DOHH2 (cell line): ENCODE measurements around the gene FXYD6.

Experiments
- H3F3A ChIP-seq: fragments of 200-600 bp; sonication (generic), shearing (Covaris generic); 2 replicates; pipeline ENCODE4 v1.6.0; 2016; ENCODE audit warnings: antibody characterized with exemption, mild to moderate bottlenecking; ENCODE audit not compliant: control insufficient read depth, insufficient read depth
- H3K27ac ChIP-seq: fragments of 200-600 bp; sonication (generic); 2 replicates; pipeline ENCODE4 v1.5.1; 2014; ENCODE audit warnings: low read depth, mild to moderate bottlenecking, low read length, moderate library complexity
- H3K27me3 ChIP-seq: fragments of 200-600 bp; sonication (generic); 2 replicates; pipeline ENCODE4 v1.6.1; 2014; ENCODE audit warnings: mild to moderate bottlenecking, low read length, mixed read lengths; ENCODE audit not compliant: control insufficient read depth
- H3K36me3 ChIP-seq: fragments of 200-600 bp; sonication (generic); 2 replicates; pipeline ENCODE4 v1.6.1; 2014; ENCODE audit warnings: mild to moderate bottlenecking, low read length, moderate library complexity, mixed read lengths; ENCODE audit not compliant: control insufficient read depth
- H3K4me1 ChIP-seq: fragments of 200-600 bp; sonication (generic); 2 replicates; pipeline ENCODE4 v1.6.1; 2014; ENCODE audit warnings: mild to moderate bottlenecking, low read length, mixed read lengths; ENCODE audit not compliant: control insufficient read depth
- H3K4me2 ChIP-seq: fragments of 200-600 bp; sonication (generic); 2 replicates; pipeline ENCODE4 v1.6.0; 2014; ENCODE audit warnings: mild to moderate bottlenecking, low read length, moderate library complexity
- H3K4me3 ChIP-seq: fragments of 200-600 bp; sonication (generic); 2 replicates; pipeline ENCODE4 v1.5.1; 2014; ENCODE audit warnings: mild to moderate bottlenecking, low read length, mixed read lengths
- H3K79me2 ChIP-seq: fragments of 200-600 bp; sonication (generic); 2 replicates; pipeline ENCODE4 v1.6.1; 2014; ENCODE audit warnings: mild to moderate bottlenecking, low read length, mixed read lengths; ENCODE audit not compliant: control insufficient read depth
- H3K9me2 ChIP-seq: fragments of 200-600 bp; sonication (generic); replicated peaks from 2 replicates; pipeline ENCODE4 v1.6.1; 2014; ENCODE audit warnings: mild to moderate bottlenecking, low read length, mixed read lengths; ENCODE audit not compliant: control insufficient read depth
- H3K9me3 ChIP-seq: fragments of 200-600 bp; sonication (generic); 2 replicates; pipeline ENCODE4 v1.6.1; 2014; ENCODE audit warnings: antibody characterized with exemption, low read length, mixed read lengths; ENCODE audit not compliant: control insufficient read depth, insufficient read depth
- H4K20me1 ChIP-seq: fragments of 200-600 bp; sonication (generic); 2 replicates; pipeline ENCODE4 v1.6.0; 2014; ENCODE audit warnings: low read depth, mild to moderate bottlenecking, antibody characterized with exemption, low read length, moderate library complexity; ENCODE audit not compliant: control insufficient read depth, insufficient read depth
- CTCF ChIP-seq: fragments of 200-600 bp; sonication (generic); IDR thresholded peaks from one replicate; pipeline ENCODE4 v1.5.1; 2014; ENCODE audit warnings: antibody characterized with exemption, mild to moderate bottlenecking, low read depth, low read length; ENCODE audit not compliant: poor library complexity, severe bottlenecking
- EZH2phosphoT487 ChIP-seq: fragments of 200-600 bp; sonication (generic); IDR thresholded peaks from 2 replicates; pipeline ENCODE4 v1.6.1; 2017; ENCODE audit warnings: borderline replicate concordance, mild to moderate bottlenecking, antibody characterized with exemption, low read length, moderate library complexity, mixed read lengths

The FXYD6 gene

GRCh38 chr11:117827521-117828511 is 48.6 kb downstream of the FXYD6 start:
- no peaks in the 10 kb centered on the region for H4K20me1 ChIP-seq
- H3K4me2 ChIP-seq: no peak overlapping the region
- H3K27me3 ChIP-seq: peaks cover 57% of the 10 kb centered on the region
- no peaks in the 10 kb centered on the region for H3K9me2 ChIP-seq
- TF ChIP-seq CTCF (no peak), EZH2phosphoT487 (no peak)
- H3K4me3 ChIP-seq: no peak overlapping the region
- no peak overlapping the region for H3K27ac ChIP-seq
- no peaks in the 10 kb centered on the region for H3F3A ChIP-seq
- H3K4me1 ChIP-seq: no peaks in the 10 kb centered on the region
- no peaks in the 10 kb centered on the region for H3K9me3 ChIP-seq
- H3K79me2 ChIP-seq: no peaks in the 10 kb centered on the region
- H3K36me3 ChIP-seq: no peaks in the 10 kb centered on the region

GRCh38 chr11:117826832-117827231 is 49.6 kb downstream of the FXYD6 start:
- Histone ChIP-seq H3K36me3 (no peaks in the 10 kb centered on the region), H3K79me2 (no peaks in the 10 kb centered on the region), H3F3A (no peaks in the 10 kb centered on the region), H3K9me2 (no peaks in the 10 kb centered on the region), H3K4me1 (no peaks in the 10 kb centered on the region), H3K9me3 (no peaks in the 10 kb centered on the region), H3K4me3 (no peak overlapping the region), H4K20me1 (no peaks in the 10 kb centered on the region), H3K27ac (no peak overlapping the region), H3K4me2 (no peak overlapping the region), H3K27me3 (peaks cover 51% of the 10 kb centered on the region)
- TF ChIP-seq CTCF (no peak), EZH2phosphoT487 (no peak)

GRCh38 chr11:117826190-117826570 is 50.3 kb downstream of the FXYD6 start:
- H3K36me3 ChIP-seq: no peaks in the 10 kb centered on the region
- H3K4me1 ChIP-seq: no peaks in the 10 kb centered on the region
- no peak overlapping the region for H3K4me2 ChIP-seq
- no peaks in the 10 kb centered on the region for H3K79me2 ChIP-seq
- no peaks in the 10 kb centered on the region for H3F3A ChIP-seq
- no peaks in the 10 kb centered on the region for H3K9me2 ChIP-seq
- no peak for TF ChIP-seq CTCF
- TF ChIP-seq EZH2phosphoT487: no peak
- H3K27me3 ChIP-seq: peaks cover 45% of the 10 kb centered on the region
- no peaks in the 10 kb centered on the region for H3K9me3 ChIP-seq
- no peak overlapping the region for H3K4me3 ChIP-seq
- no peaks in the 10 kb centered on the region for H4K20me1 ChIP-seq
- no peak overlapping the region for H3K27ac ChIP-seq
